K562 (cell line): Measurements from ENCODE around the gene GATB.

Experiments used
- CAMTA2 ChIP-seq: fragments of 250-450 bp; sonication (Bioruptor Pico); conservative IDR thresholded peaks from 2 replicates; pipeline ENCODE4 v1.5.1; 2022
- CTCF ChIP-seq, 3 experiments: IDR thresholded peaks in 2 of 3; conservative IDR thresholded peaks in 1 of 3; 2 replicates each; pipeline ENCODE4 v1.5.1; 2011 to 2012; ENCODE audit warnings: low read length in 3 of 3, mild to moderate bottlenecking in 3 of 3, control low read depth in 2 of 3, improper control_type of control experiment in 1 of 3, inconsistent platforms in 1 of 3, low read depth in 1 of 3, mixed read lengths in 1 of 3, moderate library complexity in 1 of 3; ENCODE audit not compliant: insufficient read depth in 2 of 3
- HBP1 ChIP-seq: fragments of 450-650 bp; formaldehyde crosslinking; IDR thresholded peaks from 2 replicates; pipeline ENCODE4 v1.4.0; 2022; ENCODE audit warnings: missing genetic modification characterization
- MNT ChIP-seq, 2 experiments: fragments of 450-650 bp; conservative IDR thresholded peaks; 2 replicates each; pipeline ENCODE4 v1.6.1; 2017; ENCODE audit warnings: mild to moderate bottlenecking in 2 of 2, moderate library complexity in 2 of 2

GRCh38 chr4:151729731-151730559, 30.9 kb downstream of the GATB start:
- no peak for TF ChIP-seq CTCF (IDR thresholded peaks at IDR 0.05 in 2 of 3, conservative IDR thresholded peaks at IDR 0.05 in 1 of 3; ENCODE audit: insufficient read depth in 2 of 3, low read depth in 1 of 3, low read length in 3 of 3)
- TF ChIP-seq CAMTA2 (CRISPR knock-in tag), result no peak
- TF ChIP-seq HBP1 (CRISPR knock-in tag), result no peak
- TF ChIP-seq MNT (conservative IDR thresholded peaks at IDR 0.05), result no peak
